PC-9 (cell line): ENCODE data around the gene PUS1.

ENCODE experiments used
- EZH2 ChIP-seq: fragments of 200-600 bp; sonication (generic); IDR thresholded peaks from 2 replicates; pipeline ENCODE4 v1.8.0; 2017; ENCODE audit warnings: antibody characterized with exemption, low read depth
- TF ChIP-seq, protein P1 (sequence below): fragments of 200-600 bp; sonication (generic); conservative IDR thresholded peaks from 2 replicates; pipeline ENCODE4 v1.6.1; 2017; ENCODE audit warnings: mixed run types, antibody characterized with exemption, mild to moderate bottlenecking, moderate library complexity

GRCh38 chr12:131915000-131915689, 13.9 kb upstream of the PUS1 start:
- TF ChIP-seq, protein P1, sequence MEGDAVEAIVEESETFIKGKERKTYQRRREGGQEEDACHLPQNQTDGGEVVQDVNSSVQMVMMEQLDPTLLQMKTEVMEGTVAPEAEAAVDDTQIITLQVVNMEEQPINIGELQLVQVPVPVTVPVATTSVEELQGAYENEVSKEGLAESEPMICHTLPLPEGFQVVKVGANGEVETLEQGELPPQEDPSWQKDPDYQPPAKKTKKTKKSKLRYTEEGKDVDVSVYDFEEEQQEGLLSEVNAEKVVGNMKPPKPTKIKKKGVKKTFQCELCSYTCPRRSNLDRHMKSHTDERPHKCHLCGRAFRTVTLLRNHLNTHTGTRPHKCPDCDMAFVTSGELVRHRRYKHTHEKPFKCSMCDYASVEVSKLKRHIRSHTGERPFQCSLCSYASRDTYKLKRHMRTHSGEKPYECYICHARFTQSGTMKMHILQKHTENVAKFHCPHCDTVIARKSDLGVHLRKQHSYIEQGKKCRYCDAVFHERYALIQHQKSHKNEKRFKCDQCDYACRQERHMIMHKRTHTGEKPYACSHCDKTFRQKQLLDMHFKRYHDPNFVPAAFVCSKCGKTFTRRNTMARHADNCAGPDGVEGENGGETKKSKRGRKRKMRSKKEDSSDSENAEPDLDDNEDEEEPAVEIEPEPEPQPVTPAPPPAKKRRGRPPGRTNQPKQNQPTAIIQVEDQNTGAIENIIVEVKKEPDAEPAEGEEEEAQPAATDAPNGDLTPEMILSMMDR, result no peak
- TF ChIP-seq EZH2, result no peak
